Stomach smooth muscle (tissue), 2 donors: ENCODE measurements around the gene TACSTD2.
A peak's percentile ranks its signal among the peaks of the same experiment; 100 is the strongest.
"Not testable (repeated sequence)": the region's sequence is repeated elsewhere in the genome, so short reads cannot be mapped to it uniquely, and the experiment has no call there.

Source experiments
- H3K27ac ChIP-seq: one replicate; pipeline ENCODE4 v1.7.0; 2013; ENCODE audit warnings: mild to moderate bottlenecking, low read length, inconsistent platforms
- H3K27me3 ChIP-seq, 2 donors: one replicate each; pipeline ENCODE4 v1.7.0; 2013; ENCODE audit warnings: low read length in 2 of 2; ENCODE audit not compliant: insufficient read depth in 2 of 2, control insufficient read depth in 1 of 2
- H3K36me3 ChIP-seq, 2 donors: one replicate each; pipeline ENCODE4 v1.7.0; 2013; ENCODE audit warnings: low read length in 2 of 2; ENCODE audit not compliant: control insufficient read depth in 2 of 2, insufficient read depth in 2 of 2
- H3K4me1 ChIP-seq: one replicate; pipeline ENCODE4 v1.7.0; 2013; ENCODE audit warnings: low read length; ENCODE audit not compliant: control insufficient read depth, insufficient read depth
- H3K4me3 ChIP-seq, 2 donors: one replicate each; pipeline ENCODE4 v1.7.0; 2013; ENCODE audit warnings: low read length in 2 of 2
- H3K9ac ChIP-seq, 2 donors: one replicate each; pipeline ENCODE4 v1.7.0; 2013; ENCODE audit warnings: low read length in 2 of 2, mild to moderate bottlenecking in 1 of 2
- H3K9me3 ChIP-seq, 2 donors: one replicate each; pipeline ENCODE4 v1.7.0; 2013; ENCODE audit warnings: low read length in 2 of 2; ENCODE audit not compliant: control insufficient read depth in 2 of 2
- donor health status: healthy.
- donor health status: Pancreatic carcinoma.

Gene TACSTD2

GRCh38 chr1:58608945-58609344 lies 31.9 kb upstream of the TACSTD2 start:
- no peaks in the 10 kb centered on the region for H3K36me3 ChIP-seq
- no peak overlapping the region for H3K9ac ChIP-seq
- peaks cover 0 to 2% of the 10 kb centered on the region in 2 donors for H3K27me3 ChIP-seq
- H3K9me3 ChIP-seq: peaks cover 0 to 5% of the 10 kb centered on the region in 2 donors
- no peaks in the 10 kb centered on the region for H3K4me1 ChIP-seq
- no peak overlapping the region for H3K4me3 ChIP-seq
- no peak overlapping the region for H3K27ac ChIP-seq

GRCh38 chr1:58608297-58608696 lies 31.2 kb upstream of the TACSTD2 start:
- no peaks in the 10 kb centered on the region for H3K4me1 ChIP-seq
- H3K36me3 ChIP-seq: no peaks in the 10 kb centered on the region
- H3K9me3 ChIP-seq: peaks cover 0 to 5% of the 10 kb centered on the region in 2 donors
- no peak overlapping the region for H3K4me3 ChIP-seq
- H3K27ac ChIP-seq: no peak overlapping the region
- H3K27me3 ChIP-seq: peaks cover 0 to 2% of the 10 kb centered on the region in 2 donors
- H3K9ac ChIP-seq: no peak overlapping the region

GRCh38 chr1:58607391-58607790 lies 30.3 kb upstream of the TACSTD2 start:
- Histone ChIP-seq H3K4me3 (no peak overlapping the region), H3K9ac (no peak overlapping the region), H3K9me3 (peaks cover 0 to 4% of the 10 kb centered on the region in 2 donors), H3K4me1 (no peaks in the 10 kb centered on the region), H3K27ac (no peak overlapping the region), H3K27me3 (peaks cover 0 to 2% of the 10 kb centered on the region in 2 donors), H3K36me3 (no peaks in the 10 kb centered on the region)

- H3K9me3 ChIP-seq, H3K4me1 ChIP-seq, H3K27me3 ChIP-seq, H3K4me3 ChIP-seq, H3K9ac ChIP-seq, H3K36me3 ChIP-seq, H3K27ac ChIP-seq: not testable (repeated sequence)
These were observed 24.9 kb upstream of the TACSTD2 start for GRCh38 chr1:58601921-58602320.

GRCh38 chr1:58597996-58598395 lies 20.9 kb upstream of the TACSTD2 start:
- H3K9ac ChIP-seq: no peak overlapping the region
- H3K4me3 ChIP-seq: no peak overlapping the region
- no peak overlapping the region for H3K27ac ChIP-seq
- no peaks in the 10 kb centered on the region for H3K9me3 ChIP-seq
- no peaks in the 10 kb centered on the region for H3K36me3 ChIP-seq
- H3K27me3 ChIP-seq: no peaks in the 10 kb centered on the region
- peaks cover 4% of the 10 kb centered on the region for H3K4me1 ChIP-seq

GRCh38 chr1:58597076-58597475 lies 20.0 kb upstream of the TACSTD2 start:
- Histone ChIP-seq H3K9me3 (no peaks in the 10 kb centered on the region), H3K4me1 (peaks cover 13% of the 10 kb centered on the region), H3K4me3 (no peak overlapping the region), H3K9ac (no peak overlapping the region), H3K27ac (no peak overlapping the region), H3K27me3 (no peaks in the 10 kb centered on the region), H3K36me3 (no peaks in the 10 kb centered on the region)

GRCh38 chr1:58596631-58597052 lies 19.6 kb upstream of the TACSTD2 start:
- no peaks in the 10 kb centered on the region for H3K27me3 ChIP-seq
- H3K4me3 ChIP-seq: no peak overlapping the region
- no peaks in the 10 kb centered on the region for H3K36me3 ChIP-seq
- no peaks in the 10 kb centered on the region for H3K9me3 ChIP-seq
- H3K9ac ChIP-seq: no peak overlapping the region
- peaks cover 17% of the 10 kb centered on the region for H3K4me1 ChIP-seq
- no peak overlapping the region for H3K27ac ChIP-seq

GRCh38 chr1:58594546-58594945 lies 17.5 kb upstream of the TACSTD2 start:
- Histone ChIP-seq H3K27ac (no peak overlapping the region), H3K9ac (no peak overlapping the region), H3K27me3 (no peaks in the 10 kb centered on the region), H3K4me1 (peaks cover 17% of the 10 kb centered on the region), H3K36me3 (no peaks in the 10 kb centered on the region), H3K9me3 (no peaks in the 10 kb centered on the region), H3K4me3 (no peak overlapping the region)

- Histone ChIP-seq H3K36me3 (no peaks in the 10 kb centered on the region), H3K9me3 (no peaks in the 10 kb centered on the region), H3K4me3 (no peak overlapping the region), H3K27ac (no peak overlapping the region), H3K27me3 (no peaks in the 10 kb centered on the region), H3K4me1 (peaks cover 17% of the 10 kb centered on the region), H3K9ac (no peak overlapping the region)
These were observed 15.6 kb upstream of the TACSTD2 start for GRCh38 chr1:58592522-58593134.

- H3K27ac ChIP-seq: peak overlapping the region; percentile 31
- no peaks in the 10 kb centered on the region for H3K27me3 ChIP-seq
- no peak overlapping the region for H3K9ac ChIP-seq
These were observed 14.8 kb upstream of the TACSTD2 start for GRCh38 chr1:58591806-58592205.

GRCh38 chr1:58590019-58590418 lies 13.0 kb upstream of the TACSTD2 start:
- no peaks in the 10 kb centered on the region for H3K36me3 ChIP-seq
- H3K27me3 ChIP-seq: no peaks in the 10 kb centered on the region
- peaks cover 14% of the 10 kb centered on the region for H3K4me1 ChIP-seq
- no peak overlapping the region for H3K27ac ChIP-seq
- H3K4me3 ChIP-seq: no peak overlapping the region
- H3K9ac ChIP-seq: no peak overlapping the region
- no peaks in the 10 kb centered on the region for H3K9me3 ChIP-seq

More at GRCh38 chr1:58591806-58592205, 14.8 kb upstream of the TACSTD2 start:
- Histone ChIP-seq H3K9me3 (no peaks in the 10 kb centered on the region), H3K4me3 (peak overlapping the region in 1 of 2 donors; percentile 28), H3K36me3 (no peaks in the 10 kb centered on the region), H3K4me1 (peaks cover 14% of the 10 kb centered on the region)
